ENCODE data around the gene LRFN3. TPM values are rescaled to one million over a fixed set of nuclear protein-coding genes. Genes with fewer than 3 reads are reported as not detected.
A peak's percentile ranks its signal among the peaks of the same experiment; 100 is the strongest.

LRFN3 gene
- total and polyA plus RNA-seq, 2 of the 13 experiments (the other 11 are each of a cell fraction or from before 2014, with no cell fraction given) = 0.74 to 1.6 TPM

DNA sequence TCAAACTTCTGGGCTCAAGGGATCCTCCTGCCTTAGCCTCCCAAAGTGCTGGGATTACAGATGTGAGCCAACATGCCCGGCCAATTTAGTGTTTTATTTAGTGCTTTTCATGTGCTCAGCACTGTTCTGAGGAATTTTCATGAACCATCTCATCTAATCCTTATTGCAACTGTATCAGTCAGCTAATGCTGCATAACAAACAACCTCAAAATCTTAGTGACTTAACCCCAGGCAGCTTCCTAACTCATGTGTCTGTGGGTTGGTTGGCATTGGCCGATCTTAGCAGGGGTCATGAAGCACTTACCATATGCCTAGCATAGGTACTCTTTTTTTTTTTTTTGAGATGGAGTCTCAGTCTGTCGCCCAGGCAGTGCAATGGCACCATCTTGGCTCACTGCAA is 52.6 kb downstream of the LRFN3 start:
- TF ChIP-seq, protein P1, sequence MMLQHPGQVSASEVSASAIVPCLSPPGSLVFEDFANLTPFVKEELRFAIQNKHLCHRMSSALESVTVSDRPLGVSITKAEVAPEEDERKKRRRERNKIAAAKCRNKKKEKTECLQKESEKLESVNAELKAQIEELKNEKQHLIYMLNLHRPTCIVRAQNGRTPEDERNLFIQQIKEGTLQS (CRISPR knock-in tag; IDR thresholded peaks at IDR 0.05) = no peak
- TF ChIP-seq ZNF101 (CRISPR knock-in tag; IDR thresholded peaks at IDR 0.05; ENCODE audit: borderline replicate concordance, low read depth) (no peak), NFYB (CRISPR knock-in tag; IDR thresholded peaks at IDR 0.05) (no peak), RBAK (CRISPR knock-in tag; IDR thresholded peaks at IDR 0.05) (peak; percentile 97)
- ATAC-seq (no peak), DNase-seq (ENCODE audit: low spot score) (no peak), FAIRE-seq (no peak)
- no peaks in the 10 kb centered on the region for H3K36me3 ChIP-seq (replicated peaks in 1 of 2; ENCODE audit: control insufficient read depth in 1 of 2, insufficient read depth in 2 of 2, low read length in 2 of 2)
- H3K27me3 ChIP-seq (ENCODE audit: control insufficient read depth in 1 of 2, insufficient read depth in 2 of 2, low read length in 2 of 2) = peaks cover 0 to 30% of the 10 kb centered on the region in 2 experiments; a peak in 3 of 5 replicates
- no peak overlapping the region for H3K4me3 ChIP-seq (replicated peaks in 1 of 3; ENCODE audit: insufficient read depth in 1 of 3, low read depth in 2 of 3, low read length in 3 of 3)
- no peaks in the 10 kb centered on the region for H3K79me2 ChIP-seq (ENCODE audit: insufficient read depth, low read length)
- H3K4me1 ChIP-seq (ENCODE audit: insufficient read depth, low read length) = peaks cover 21% of the 10 kb centered on the region
- intact Hi-C loops (cut with micrococcal nuclease; ENCODE audit: unreplicated experiment) = no loop called here
- H3K9me3 ChIP-seq (ENCODE audit: low read length) = no peaks in the 10 kb centered on the region
- CTCF ChIA-PET (ENCODE audit: low intra/inter-chr PET ratio, low total read pairs) = no interaction called here
- POLR2A ChIA-PET = no interaction called here
- in situ Hi-C loops (cut with HindIII; ENCODE audit: extremely low pct_ligation_motif_present, low pct_unique_long_range_greater_than_20kb) = no loop called here
- no peak overlapping the region for H3K27ac ChIP-seq (ENCODE audit: extremely low read length, insufficient read depth, low read length)
- WGBS (ENCODE audit: low lambda C conversion rate) = 53% methylated on average over 2 of the region's 3 CpGs
- no peak overlapping the region for H3K9ac ChIP-seq (ENCODE audit: insufficient read depth, low read depth, low read length)
- no TSS peak for BruUV-seq (replicated peaks)
- H2AFZ ChIP-seq (ENCODE audit: low read length) = no peak overlapping the region
- H4K20me1 ChIP-seq (ENCODE audit: insufficient read depth, low read length) = no peaks in the 10 kb centered on the region
- H3K4me2 ChIP-seq (ENCODE audit: low read depth, low read length) = no peak overlapping the region

DNA sequence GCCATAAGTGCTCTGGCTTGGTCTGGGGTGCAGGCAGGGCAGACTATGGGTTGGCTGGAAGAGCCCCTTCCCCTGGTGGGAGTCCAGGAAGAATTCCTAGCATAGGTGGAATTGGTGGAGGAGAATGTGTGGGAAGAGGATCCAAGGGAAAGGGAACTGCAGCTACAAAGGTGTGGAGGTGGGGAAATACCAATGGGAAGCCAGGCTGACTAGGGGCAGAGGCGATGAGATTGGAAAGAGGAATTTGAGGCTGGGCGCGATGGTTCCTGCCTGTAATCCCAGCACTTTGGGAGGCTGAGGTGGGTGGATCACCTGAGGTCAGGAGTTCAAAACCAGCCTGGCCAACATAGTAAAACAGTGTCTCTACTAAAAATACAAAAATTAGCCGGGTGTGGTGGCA is 54.0 kb downstream of the LRFN3 start:
- no peak overlapping the region for H3K4me3 ChIP-seq (replicated peaks in 1 of 3; ENCODE audit: insufficient read depth in 1 of 3, low read depth in 2 of 3, low read length in 3 of 3)
- H3K9me3 ChIP-seq (ENCODE audit: low read length) = no peaks in the 10 kb centered on the region
- no peaks in the 10 kb centered on the region for H3K36me3 ChIP-seq (replicated peaks in 1 of 2; ENCODE audit: control insufficient read depth in 1 of 2, insufficient read depth in 2 of 2, low read length in 2 of 2)
- H3K9ac ChIP-seq (ENCODE audit: insufficient read depth, low read depth, low read length) = no peak overlapping the region
- H3K27ac ChIP-seq (ENCODE audit: extremely low read length, insufficient read depth, low read length) = no peak overlapping the region
- H3K4me1 ChIP-seq (ENCODE audit: insufficient read depth, low read length) = peaks cover 26% of the 10 kb centered on the region
- H3K27me3 ChIP-seq (ENCODE audit: control insufficient read depth in 1 of 2, insufficient read depth in 2 of 2, low read length in 2 of 2) = peaks cover 0 to 18% of the 10 kb centered on the region in 2 experiments; a peak in 3 of 5 replicates
- no peak for DNase-seq (ENCODE audit: low spot score)
- no peak overlapping the region for H2AFZ ChIP-seq (ENCODE audit: low read length)
- H3K79me2 ChIP-seq (ENCODE audit: insufficient read depth, low read length) = peaks cover 1% of the 10 kb centered on the region
- ATAC-seq = no peak
- no peaks in the 10 kb centered on the region for H4K20me1 ChIP-seq (ENCODE audit: insufficient read depth, low read length)
- intact Hi-C loops (cut with micrococcal nuclease; ENCODE audit: unreplicated experiment) (no loop called here), in situ Hi-C loops (cut with HindIII; ENCODE audit: extremely low pct_ligation_motif_present, low pct_unique_long_range_greater_than_20kb) (no loop called here)
- no peak for FAIRE-seq
- ChIA-PET CTCF (ENCODE audit: low intra/inter-chr PET ratio, low total read pairs) (no interaction called here), POLR2A (no interaction called here)
- no peak overlapping the region for H3K4me2 ChIP-seq (ENCODE audit: low read depth, low read length)
- WGBS (ENCODE audit: low lambda C conversion rate) = 55% methylated on average over 4 of the region's 4 CpGs
- no TSS peak for BruUV-seq (replicated peaks)
- TF ChIP-seq ATRX (CRISPR knock-in tag; IDR thresholded peaks at IDR 0.05; ENCODE audit: borderline replicate concordance) = no peak
- TF ChIP-seq KDM6A (CRISPR knock-in tag; IDR thresholded peaks at IDR 0.05; ENCODE audit: low read depth) = no peak
- TF ChIP-seq TRIM24 (CRISPR knock-in tag; IDR thresholded peaks at IDR 0.05) = no peak
- TF ChIP-seq, protein P2, sequence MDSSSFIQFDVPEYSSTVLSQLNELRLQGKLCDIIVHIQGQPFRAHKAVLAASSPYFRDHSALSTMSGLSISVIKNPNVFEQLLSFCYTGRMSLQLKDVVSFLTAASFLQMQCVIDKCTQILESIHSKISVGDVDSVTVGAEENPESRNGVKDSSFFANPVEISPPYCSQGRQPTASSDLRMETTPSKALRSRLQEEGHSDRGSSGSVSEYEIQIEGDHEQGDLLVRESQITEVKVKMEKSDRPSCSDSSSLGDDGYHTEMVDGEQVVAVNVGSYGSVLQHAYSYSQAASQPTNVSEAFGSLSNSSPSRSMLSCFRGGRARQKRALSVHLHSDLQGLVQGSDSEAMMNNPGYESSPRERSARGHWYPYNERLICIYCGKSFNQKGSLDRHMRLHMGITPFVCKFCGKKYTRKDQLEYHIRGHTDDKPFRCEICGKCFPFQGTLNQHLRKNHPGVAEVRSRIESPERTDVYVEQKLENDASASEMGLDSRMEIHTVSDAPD (CRISPR knock-in tag; IDR thresholded peaks at IDR 0.05) = no peak
- no peak for TF ChIP-seq ARHGAP35 (CRISPR knock-in tag; IDR thresholded peaks at IDR 0.05; ENCODE audit: borderline replicate concordance)
- no peak for TF ChIP-seq SALL1 (CRISPR knock-in tag; IDR thresholded peaks at IDR 0.05)
- TF ChIP-seq, protein P3, sequence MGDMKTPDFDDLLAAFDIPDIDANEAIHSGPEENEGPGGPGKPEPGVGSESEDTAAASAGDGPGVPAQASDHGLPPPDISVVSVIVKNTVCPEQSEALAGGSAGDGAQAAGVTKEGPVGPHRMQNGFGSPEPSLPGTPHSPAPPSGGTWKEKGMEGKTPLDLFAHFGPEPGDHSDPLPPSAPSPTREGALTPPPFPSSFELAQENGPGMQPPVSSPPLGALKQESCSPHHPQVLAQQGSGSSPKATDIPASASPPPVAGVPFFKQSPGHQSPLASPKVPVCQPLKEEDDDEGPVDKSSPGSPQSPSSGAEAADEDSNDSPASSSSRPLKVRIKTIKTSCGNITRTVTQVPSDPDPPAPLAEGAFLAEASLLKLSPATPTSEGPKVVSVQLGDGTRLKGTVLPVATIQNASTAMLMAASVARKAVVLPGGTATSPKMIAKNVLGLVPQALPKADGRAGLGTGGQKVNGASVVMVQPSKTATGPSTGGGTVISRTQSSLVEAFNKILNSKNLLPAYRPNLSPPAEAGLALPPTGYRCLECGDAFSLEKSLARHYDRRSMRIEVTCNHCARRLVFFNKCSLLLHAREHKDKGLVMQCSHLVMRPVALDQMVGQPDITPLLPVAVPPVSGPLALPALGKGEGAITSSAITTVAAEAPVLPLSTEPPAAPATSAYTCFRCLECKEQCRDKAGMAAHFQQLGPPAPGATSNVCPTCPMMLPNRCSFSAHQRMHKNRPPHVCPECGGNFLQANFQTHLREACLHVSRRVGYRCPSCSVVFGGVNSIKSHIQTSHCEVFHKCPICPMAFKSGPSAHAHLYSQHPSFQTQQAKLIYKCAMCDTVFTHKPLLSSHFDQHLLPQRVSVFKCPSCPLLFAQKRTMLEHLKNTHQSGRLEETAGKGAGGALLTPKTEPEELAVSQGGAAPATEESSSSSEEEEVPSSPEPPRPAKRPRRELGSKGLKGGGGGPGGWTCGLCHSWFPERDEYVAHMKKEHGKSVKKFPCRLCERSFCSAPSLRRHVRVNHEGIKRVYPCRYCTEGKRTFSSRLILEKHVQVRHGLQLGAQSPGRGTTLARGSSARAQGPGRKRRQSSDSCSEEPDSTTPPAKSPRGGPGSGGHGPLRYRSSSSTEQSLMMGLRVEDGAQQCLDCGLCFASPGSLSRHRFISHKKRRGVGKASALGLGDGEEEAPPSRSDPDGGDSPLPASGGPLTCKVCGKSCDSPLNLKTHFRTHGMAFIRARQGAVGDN (CRISPR knock-in tag; IDR thresholded peaks at IDR 0.05) = no peak
- no peak for TF ChIP-seq ZNF678 (CRISPR knock-in tag; IDR thresholded peaks at IDR 0.05)
- no peak for TF ChIP-seq GATAD1 (CRISPR knock-in tag; IDR thresholded peaks at IDR 0.05)
- TF ChIP-seq ZNF263 (CRISPR knock-in tag; IDR thresholded peaks at IDR 0.05) = no peak
- no peak for TF ChIP-seq GPN1 (CRISPR knock-in tag; IDR thresholded peaks at IDR 0.05; ENCODE audit: borderline replicate concordance)

All from HepG2 (cell line).